SU-DHL-6 (cell line): ENCODE measurements around the gene NOD2.

Experiments used
- H2AFZ ChIP-seq: fragments of 200-600 bp; sonication (generic); 2 replicates; pipeline ENCODE4 v1.6.1; 2014; ENCODE audit warnings: low read depth, mild to moderate bottlenecking, moderate library complexity, mixed read lengths, antibody characterized with exemption, low read length; ENCODE audit not compliant: severe bottlenecking
- H3F3A ChIP-seq: fragments of 200-600 bp; shearing (Covaris generic); 2 replicates; pipeline ENCODE4 v1.6.0; 2016; ENCODE audit warnings: antibody characterized with exemption, mild to moderate bottlenecking; ENCODE audit not compliant: insufficient read depth
- H3K27ac ChIP-seq: fragments of 200-600 bp; sonication (generic); 2 replicates; pipeline ENCODE4 v1.5.1; 2016; ENCODE audit warnings: low read depth, mild to moderate bottlenecking, low read length, moderate library complexity, mixed read lengths
- H3K27me3 ChIP-seq: fragments of 200-600 bp; sonication (generic), shearing (Covaris generic); 2 replicates; pipeline ENCODE4 v1.6.0; 2014; ENCODE audit warnings: mild to moderate bottlenecking, low read length
- H3K36me3 ChIP-seq: fragments of 200-600 bp; sonication (generic); 2 replicates; pipeline ENCODE4 v1.6.1; 2014; ENCODE audit warnings: mild to moderate bottlenecking, low read length, mixed read lengths
- H3K4me2 ChIP-seq: fragments of 300-600, 200-600 bp; shearing (Covaris generic), sonication (generic); 2 replicates; pipeline ENCODE4 v1.6.0; 2014; ENCODE audit warnings: low read length, low read depth, mild to moderate bottlenecking; ENCODE audit not compliant: poor library complexity, severe bottlenecking
- H3K4me3 ChIP-seq: fragments of 200-600 bp; sonication (generic); 2 replicates; pipeline ENCODE4 v1.5.1; 2014; ENCODE audit warnings: antibody characterized with exemption, low read length, mild to moderate bottlenecking, mixed read lengths; ENCODE audit not compliant: insufficient read depth, poor library complexity, severe bottlenecking
- H3K79me2 ChIP-seq: fragments of 200-600 bp; sonication (generic); 2 replicates; pipeline ENCODE4 v1.6.1; 2014; ENCODE audit warnings: mild to moderate bottlenecking, low read length, moderate library complexity; ENCODE audit not compliant: insufficient read depth
- H3K9ac ChIP-seq: fragments of 200-600 bp; sonication (generic); 2 replicates; pipeline ENCODE4 v1.7.0; 2014; ENCODE audit warnings: mild to moderate bottlenecking, low read length
- H3K9me2 ChIP-seq: fragments of 200-600 bp; sonication (generic); replicated peaks from 2 replicates; pipeline ENCODE4 v1.6.1; 2014; ENCODE audit warnings: low read length; ENCODE audit not compliant: insufficient read depth
- H3K9me3 ChIP-seq: fragments of 200-600 bp; sonication (generic); 2 replicates; pipeline ENCODE4 v1.6.1; 2014; ENCODE audit warnings: low read length, mixed read lengths; ENCODE audit not compliant: insufficient read depth
- H4K20me1 ChIP-seq: fragments of 200-600 bp; sonication (generic); 2 replicates; pipeline ENCODE4 v1.6.1; 2014; ENCODE audit warnings: low read depth, mild to moderate bottlenecking, antibody characterized with exemption, low read length, moderate library complexity, mixed read lengths
- CTCF ChIP-seq: fragments of 200-600 bp; sonication (generic); IDR thresholded peaks from one replicate; pipeline ENCODE4 v1.5.1; 2017; ENCODE audit warnings: antibody characterized with exemption, mild to moderate bottlenecking, low read length, moderate library complexity; ENCODE audit not compliant: insufficient read depth, poor library complexity, severe bottlenecking
- EZH2phosphoT487 ChIP-seq: fragments of 200-600 bp; sonication (generic), shearing (Covaris generic); conservative IDR thresholded peaks from 2 replicates; pipeline ENCODE4 v1.6.1; 2018; ENCODE audit warnings: mild to moderate bottlenecking, antibody characterized with exemption, low read length, moderate library complexity, mixed read lengths

Gene NOD2

DNA sequence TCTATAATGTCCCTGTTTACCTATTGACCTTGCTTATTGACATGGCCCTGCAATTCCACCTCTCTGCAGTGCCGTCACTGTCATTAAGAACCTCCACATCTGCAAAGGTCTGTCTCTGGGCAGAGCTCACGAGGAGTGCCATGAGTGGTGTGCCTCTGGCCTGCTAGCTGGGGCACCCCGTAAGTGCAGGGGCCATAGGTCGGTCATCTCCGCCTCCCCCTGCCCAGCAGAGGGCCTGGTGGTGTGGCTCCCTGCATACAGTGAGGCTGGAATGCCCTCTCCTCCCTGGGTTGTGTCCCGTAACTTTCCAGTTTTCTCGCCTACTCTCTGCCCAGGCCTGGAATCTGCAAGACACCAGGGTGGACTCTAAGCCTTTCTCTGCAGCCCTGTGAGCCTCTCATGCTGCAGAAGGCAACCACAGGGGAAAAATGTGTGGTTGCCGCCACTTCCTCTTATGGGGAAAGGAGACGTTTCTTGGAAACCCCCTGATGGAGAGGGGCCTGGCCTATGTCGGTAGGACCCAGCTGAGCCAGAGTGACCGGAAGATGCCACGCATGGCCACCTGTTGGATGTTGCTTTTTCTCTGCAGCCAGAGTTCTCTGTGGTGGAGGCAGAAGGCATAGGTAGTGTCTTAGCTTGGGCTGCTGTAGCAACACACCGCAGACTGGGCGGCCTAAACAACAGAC, 9.6 kb upstream of the NOD2 start:
- Histone ChIP-seq H3F3A (no peaks in the 10 kb centered on the region), H3K4me2 (no peak overlapping the region), H3K27me3 (no peaks in the 10 kb centered on the region), H4K20me1 (no peaks in the 10 kb centered on the region), H3K9me3 (no peaks in the 10 kb centered on the region), H3K36me3 (no peaks in the 10 kb centered on the region), H3K4me3 (no peak overlapping the region), H2AFZ (no peak overlapping the region), H3K9ac (no peak overlapping the region), H3K79me2 (no peaks in the 10 kb centered on the region), H3K9me2 (no peaks in the 10 kb centered on the region), H3K27ac (no peak overlapping the region)
- TF ChIP-seq CTCF (no peak), EZH2phosphoT487 (no peak)

DNA sequence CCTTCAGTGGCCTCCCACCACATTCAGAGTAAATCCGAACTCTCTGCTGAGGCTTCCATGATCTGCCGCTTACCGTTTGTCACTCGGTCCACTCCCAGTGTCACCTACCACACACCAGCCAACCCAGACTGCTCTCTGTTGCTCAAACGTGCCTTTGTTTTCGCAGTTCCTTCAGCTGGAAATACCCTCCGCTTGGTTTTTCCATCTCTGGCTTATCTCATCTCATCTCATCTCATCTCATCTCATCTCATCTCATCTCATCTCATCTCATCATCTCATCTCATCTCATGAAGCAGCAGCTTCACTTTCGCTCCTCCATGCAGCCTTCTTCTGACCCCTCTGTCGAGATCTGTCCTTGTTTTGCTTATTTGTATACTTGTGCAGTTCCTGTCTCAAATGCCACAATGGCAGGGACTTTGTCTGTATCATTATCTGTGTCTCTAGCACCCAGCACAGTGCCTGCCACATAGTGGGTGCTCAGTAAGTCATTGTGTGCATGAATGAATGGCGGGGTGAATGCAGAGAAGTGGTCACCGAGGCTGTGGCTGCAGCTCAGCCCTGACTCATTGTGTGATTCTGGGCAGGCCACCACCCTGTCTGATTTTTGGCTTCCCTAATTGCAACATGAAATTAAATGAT, 8.5 kb upstream of the NOD2 start:
- H3F3A ChIP-seq = no peaks in the 10 kb centered on the region
- no peaks in the 10 kb centered on the region for H3K27me3 ChIP-seq
- H3K4me3 ChIP-seq = no peak overlapping the region
- no peaks in the 10 kb centered on the region for H3K9me2 ChIP-seq
- no peaks in the 10 kb centered on the region for H4K20me1 ChIP-seq
- no peak overlapping the region for H2AFZ ChIP-seq
- H3K4me2 ChIP-seq = no peak overlapping the region
- no peaks in the 10 kb centered on the region for H3K9me3 ChIP-seq
- no peak overlapping the region for H3K9ac ChIP-seq
- H3K36me3 ChIP-seq = no peaks in the 10 kb centered on the region
- TF ChIP-seq CTCF = no peak
- no peak for TF ChIP-seq EZH2phosphoT487
- H3K79me2 ChIP-seq = no peaks in the 10 kb centered on the region
- no peak overlapping the region for H3K27ac ChIP-seq

DNA sequence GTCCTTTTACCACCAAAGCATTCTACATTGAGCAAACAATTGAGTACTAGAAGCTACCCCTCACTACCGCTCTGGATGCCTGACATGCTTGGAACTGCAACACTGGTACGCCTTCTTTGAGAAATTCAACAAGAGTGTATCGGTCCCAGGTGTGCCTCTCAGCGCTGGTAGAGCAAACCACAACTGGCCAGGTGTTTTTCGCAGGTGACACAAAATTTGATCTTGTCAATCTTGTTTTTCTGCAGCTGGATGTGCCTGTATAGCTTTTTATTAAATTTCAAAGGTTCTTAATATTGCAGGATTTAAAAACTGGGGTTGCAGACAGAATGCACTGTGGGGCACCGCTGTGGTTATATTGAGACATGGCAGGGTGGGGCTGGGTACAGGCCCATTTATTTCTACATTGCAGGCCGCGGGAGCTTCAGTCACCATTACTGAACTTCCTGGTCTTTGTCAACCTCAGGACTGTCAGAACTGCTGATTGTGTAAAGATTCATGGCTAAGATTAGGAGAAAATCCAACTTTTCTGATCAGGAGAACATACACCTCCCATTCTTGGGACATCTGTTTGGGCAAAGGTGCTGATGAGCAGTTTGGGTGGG, 7.8 kb upstream of the NOD2 start:
- no peaks in the 10 kb centered on the region for H3K36me3 ChIP-seq
- H4K20me1 ChIP-seq = no peaks in the 10 kb centered on the region
- no peaks in the 10 kb centered on the region for H3F3A ChIP-seq
- no peak overlapping the region for H2AFZ ChIP-seq
- no peak overlapping the region for H3K4me2 ChIP-seq
- no peak overlapping the region for H3K4me3 ChIP-seq
- H3K79me2 ChIP-seq = no peaks in the 10 kb centered on the region
- no peak for TF ChIP-seq EZH2phosphoT487
- no peak for TF ChIP-seq CTCF
- H3K9me3 ChIP-seq = no peaks in the 10 kb centered on the region
- H3K27me3 ChIP-seq = no peaks in the 10 kb centered on the region
- H3K9ac ChIP-seq = no peak overlapping the region
- H3K27ac ChIP-seq = no peak overlapping the region
- H3K9me2 ChIP-seq = no peaks in the 10 kb centered on the region
